Aorta (tissue), 5 donors: Measurements from ENCODE around the gene PRSS27. TPM values are rescaled to one million over a fixed set of nuclear protein-coding genes. Genes with fewer than 3 reads are reported as not detected.
"Not testable (repeated sequence)": the region's sequence is repeated elsewhere in the genome, so short reads cannot be mapped to it uniquely, and the experiment has no call there.

Experiments used
- ATAC-seq: fragments of 200-7000 bp; cut with Tn5 transposase; one replicate; pipeline ENCODE4 v1.9.1; 2022; ENCODE audit warnings: moderate library complexity; ENCODE audit not compliant: low FRiP score
- DNase-seq, 2 donors: peaks; one replicate each; pipeline ENCODE4 v3.0.0-alpha.2; 2020
- H3K27ac ChIP-seq, 2 donors: one replicate each; pipeline ENCODE4 v1.5.1; 2013; ENCODE audit warnings: low read length in 2 of 2, mild to moderate bottlenecking in 2 of 2, moderate library complexity in 2 of 2, control low read depth in 1 of 2, inconsistent platforms in 1 of 2, low read depth in 1 of 2
- H3K27me3 ChIP-seq, 2 donors: one replicate each; pipeline ENCODE4 v1.6.1; 2013; ENCODE audit warnings: control low read depth in 1 of 2, low read length in 1 of 2, mild to moderate bottlenecking in 1 of 2, moderate library complexity in 1 of 2; ENCODE audit not compliant: insufficient read depth in 2 of 2, control insufficient read depth in 1 of 2
- H3K36me3 ChIP-seq, 2 donors: one replicate each; pipeline ENCODE4 v1.6.1; 2013; ENCODE audit warnings: control low read depth in 1 of 2, low read length in 1 of 2, mild to moderate bottlenecking in 1 of 2; ENCODE audit not compliant: insufficient read depth in 2 of 2, control insufficient read depth in 1 of 2
- H3K4me1 ChIP-seq, 2 donors: one replicate each; pipeline ENCODE4 v1.6.1; 2013; ENCODE audit warnings: low read length in 2 of 2, control low read depth in 1 of 2, mild to moderate bottlenecking in 1 of 2, moderate library complexity in 1 of 2; ENCODE audit not compliant: insufficient read depth in 2 of 2, control insufficient read depth in 1 of 2
- H3K4me3 ChIP-seq, 2 donors: one replicate each; pipeline ENCODE4 v1.5.1; 2013; ENCODE audit warnings: low read length in 2 of 2, control low read depth in 1 of 2, mild to moderate bottlenecking in 1 of 2
- H3K9me3 ChIP-seq: one replicate; pipeline ENCODE4 v1.6.1; 2013; ENCODE audit warnings: mild to moderate bottlenecking, low read length; ENCODE audit not compliant: control insufficient read depth
- WGBS, 2 donors: extraction: QIAGEN DNeasy Blood & Tissue Kit; methylation state at CpG; one replicate each; pipeline ENCODE4 v1.1.7; 2013; 5-methylcytosine and 5-hydroxymethylcytosine counted together
- intact Hi-C, 2 donors: fragments of 100-400 bp; cut with DNase I; formaldehyde crosslinking; loops; one replicate each; pipeline versions ENCODE4 v1.14.2 to v1.15.0; 2022
- polyA plus RNA-seq, 2 donors: library from polyadenylated mRNA; stranded (reverse); fragments of 200-250 nt; gene quantifications; one replicate each; pipeline ENCODE4 v1.2.3, GENCODE V29; 2013
- total RNA-seq, 2 donors: library from RNA; stranded (reverse); fragmentation: NEBNext Ultra II Directional; extraction: Animal tissue kit (Norgen Biotek cat#: 25700); gene quantifications; one replicate each; pipeline ENCODE4 v1.2.1, GENCODE V29; 2021
- donor health status: healthy with polysubstance abuse.
- donor health status: Bipolar disorder and iron deficiency.
- donor health status: DM: no; HTN: no; CAD: no.
- donor health status: DM: no; HTN: no; CAD: no.
- donor health status: DM: yes; HTN: yes; CAD: no.

Gene PRSS27
- total and polyA plus RNA-seq, 4 donors: 1.3 to 2.2 (median 1.5) TPM

DNA sequence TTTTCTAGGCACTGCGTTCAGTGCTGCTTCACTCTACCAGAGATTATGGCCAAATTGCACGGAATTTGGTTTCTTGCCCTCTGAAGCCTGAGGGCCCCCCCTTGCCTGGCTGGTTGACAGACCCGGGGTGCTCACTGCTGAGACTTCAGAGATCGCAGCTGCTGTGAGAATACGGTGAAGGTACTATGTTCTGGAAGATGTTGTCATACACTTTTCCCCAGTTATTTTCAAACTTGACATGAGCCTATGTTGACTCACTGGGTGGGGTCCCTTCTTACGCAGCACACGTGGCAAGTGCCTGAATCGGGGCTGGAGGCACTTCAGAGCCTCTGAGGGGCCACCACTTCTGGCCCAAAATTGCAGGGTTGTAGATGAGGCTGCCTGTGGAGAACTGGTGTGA lies 39.7 kb downstream of the PRSS27 start:
- WGBS, 2 donors: 90 to 92% methylated on average over 8 of the region's 8 CpGs
- DNase-seq: peak in 1 of 2 donors; percentile 7
- H3K36me3 ChIP-seq, H3K27me3 ChIP-seq, H3K9me3 ChIP-seq, H3K4me3 ChIP-seq, H3K27ac ChIP-seq, ATAC-seq, H3K4me1 ChIP-seq: not testable (repeated sequence)
- intact Hi-C loops: loop anchor here in 1 of 2 donors (5.0 kb wide), 1 partner anchor 37 kb away; no protein-coding TSS in a partner anchor

DNA sequence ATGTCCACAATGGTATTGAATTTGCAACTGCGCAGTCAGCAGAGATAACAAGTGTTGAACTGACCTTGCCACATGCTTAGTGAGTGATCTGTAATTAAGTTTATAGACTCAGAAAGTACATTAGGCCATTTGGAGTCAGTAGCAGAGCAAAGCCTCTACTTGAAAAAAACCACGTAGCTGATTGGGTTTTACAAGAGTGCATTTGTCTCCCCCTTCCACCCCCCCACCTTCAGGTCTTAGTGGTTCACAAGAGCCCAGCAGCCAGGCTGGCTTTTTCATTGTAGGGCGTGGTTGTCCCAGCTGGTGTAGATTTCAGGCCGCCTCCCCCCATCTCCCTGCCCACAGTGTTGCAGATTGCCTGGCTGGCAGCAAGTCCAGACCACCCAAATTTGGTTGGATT lies 40.1 kb downstream of the PRSS27 start:
- not testable (repeated sequence) for H3K36me3 ChIP-seq, H3K27ac ChIP-seq, H3K9me3 ChIP-seq, DNase-seq, H3K27me3 ChIP-seq, H3K4me3 ChIP-seq, H3K4me1 ChIP-seq, ATAC-seq
- WGBS, 2 donors: 82 to 91% methylated on average over 4 of the region's 4 CpGs
- intact Hi-C loops: loop anchor here in 1 of 2 donors (5.0 to 10.0 kb wide), 3 partner anchors 37 to 145 kb away; partner anchors contain the start of genes CEMP1 and PDPK1

DNA sequence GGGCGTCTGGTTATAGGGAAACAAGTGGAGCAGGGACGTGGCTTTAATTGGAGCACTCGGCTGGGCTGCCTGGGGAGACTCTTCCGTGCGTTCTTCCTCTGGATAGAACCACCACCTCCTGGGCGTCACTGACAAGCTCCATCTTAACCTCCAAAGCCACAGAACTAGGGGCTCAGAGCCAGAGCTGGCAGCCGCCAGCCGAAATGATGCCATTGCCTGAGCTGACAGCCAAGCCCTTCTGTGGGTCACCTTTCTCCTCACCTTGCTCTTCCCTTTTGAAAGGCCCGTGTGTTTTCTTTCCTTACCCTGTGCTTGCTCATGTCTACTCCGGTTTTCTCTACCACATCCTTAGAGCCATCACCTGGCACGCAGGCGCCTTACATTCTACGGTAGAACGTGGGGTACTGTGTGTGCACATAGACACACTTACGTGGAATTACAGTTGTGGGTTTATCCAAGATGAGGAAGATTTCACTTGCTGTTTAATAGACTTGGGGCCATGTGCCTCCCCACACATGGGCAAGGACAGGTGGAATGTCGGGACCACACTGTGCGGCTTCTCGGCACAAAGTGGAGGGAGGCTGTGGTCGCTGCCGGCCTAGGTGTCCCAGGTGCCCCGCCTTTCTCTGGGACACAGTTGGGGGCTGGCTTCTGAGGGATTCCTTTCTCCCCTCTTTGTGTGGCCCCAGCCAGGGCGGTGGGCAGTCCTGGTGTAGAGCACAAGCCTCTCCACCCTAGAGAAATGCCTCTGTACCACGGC lies 41.6 kb downstream of the PRSS27 start:
- ATAC-seq, H3K9me3 ChIP-seq, H3K27ac ChIP-seq, H3K36me3 ChIP-seq, H3K4me3 ChIP-seq, DNase-seq, H3K4me1 ChIP-seq, H3K27me3 ChIP-seq: not testable (repeated sequence)
- intact Hi-C loops: loop anchor here in 1 of 2 donors (10.0 kb wide), 2 partner anchors 74 to 144 kb away; partner anchors contain the start of genes CEMP1 and PDPK1
- 89 to 90% methylated on average over 10 to 19 of the region's 23 CpGs for WGBS, 2 donors

DNA sequence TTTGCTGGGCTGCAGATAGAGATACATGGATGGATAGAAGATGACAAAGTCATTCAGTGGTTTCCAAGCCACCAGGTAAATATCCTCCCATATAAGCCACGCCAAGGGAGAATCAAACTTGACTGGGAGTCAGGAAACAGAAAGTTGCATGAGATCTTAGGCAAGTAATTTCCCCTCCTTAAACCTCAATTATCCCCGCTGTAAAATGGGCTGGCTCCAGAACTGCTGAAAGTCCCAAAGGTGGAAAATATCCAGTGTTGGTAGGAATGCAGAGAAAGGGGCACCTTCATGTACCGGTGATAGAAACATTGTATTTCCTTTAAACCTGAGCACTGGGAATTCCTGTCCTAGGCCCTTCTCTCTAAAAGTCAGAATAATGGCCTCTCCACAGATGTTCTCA lies 43.1 kb downstream of the PRSS27 start:
- H3K4me3 ChIP-seq, H3K4me1 ChIP-seq, H3K36me3 ChIP-seq, H3K27ac ChIP-seq, H3K9me3 ChIP-seq, DNase-seq, ATAC-seq, H3K27me3 ChIP-seq: not testable (repeated sequence)
- intact Hi-C loops: loop anchor here in 1 of 2 donors (10.0 kb wide), 2 partner anchors 72 to 142 kb away; partner anchors contain the start of genes CEMP1 and PDPK1
- 90 to 94% methylated on average over 3 of the region's 3 CpGs for WGBS, 2 donors

DNA sequence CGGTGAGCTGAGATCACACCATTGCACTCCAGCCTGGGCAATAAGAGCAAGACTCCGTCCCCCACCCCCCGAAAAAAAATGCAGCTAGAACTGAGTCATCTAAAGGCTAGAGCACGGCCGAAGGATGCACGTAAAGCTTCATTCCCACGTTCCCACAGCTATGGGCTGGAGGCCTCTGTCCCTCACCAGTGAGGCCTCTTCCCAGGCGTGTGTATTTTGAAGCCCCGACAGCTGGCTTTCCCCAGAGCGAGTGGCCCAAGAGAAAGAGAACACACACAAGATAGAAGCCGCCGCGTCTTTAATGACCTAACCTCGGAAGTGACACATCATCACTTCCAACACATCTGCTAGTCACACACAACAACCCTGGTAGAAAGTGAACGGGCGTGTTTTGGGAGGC lies 44.3 kb downstream of the PRSS27 start:
- peak in 1 of 2 donors; percentile 45 for DNase-seq
- no peak for ATAC-seq
- H3K27ac ChIP-seq: no peak overlapping the region
- H3K36me3 ChIP-seq: no peaks in the 10 kb centered on the region
- intact Hi-C loops: loop anchor here in 1 of 2 donors (10.0 kb wide), 2 partner anchors 71 to 141 kb away; partner anchors contain the start of genes CEMP1 and PDPK1
- 77 to 79% methylated on average over 16 of the region's 16 CpGs for WGBS, 2 donors
- H3K4me3 ChIP-seq: no peak overlapping the region
- no peaks in the 10 kb centered on the region for H3K9me3 ChIP-seq
- H3K27me3 ChIP-seq: no peaks in the 10 kb centered on the region
- no peaks in the 10 kb centered on the region for H3K4me1 ChIP-seq

DNA sequence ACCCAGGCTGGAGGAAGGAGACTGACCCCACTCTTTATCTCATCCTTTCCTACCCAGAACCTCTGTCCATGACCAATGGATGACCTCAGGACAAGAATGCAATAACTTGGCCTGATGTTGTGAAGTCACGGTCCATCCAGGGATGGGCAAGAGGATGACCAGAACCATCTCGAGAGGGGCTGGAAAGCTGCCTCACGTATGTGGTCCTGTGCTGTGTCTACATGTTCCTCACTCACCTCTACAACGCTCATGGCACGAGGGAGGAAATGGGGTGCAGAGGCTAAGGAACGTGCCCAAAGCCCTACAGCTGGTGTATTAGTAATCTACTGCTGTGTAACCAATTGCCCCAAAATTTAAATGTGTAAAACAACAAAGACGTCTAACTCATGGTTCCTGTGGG lies 45.0 kb downstream of the PRSS27 start:
- intact Hi-C loops: loop anchor here in 1 of 2 donors (10.0 kb wide), 2 partner anchors 70 to 140 kb away; partner anchors contain the start of genes CEMP1 and PDPK1
- no peak for DNase-seq
- Histone ChIP-seq H3K9me3 (no peaks in the 10 kb centered on the region), H3K27me3 (no peaks in the 10 kb centered on the region), H3K4me3 (no peak overlapping the region), H3K27ac (no peak overlapping the region), H3K36me3 (no peaks in the 10 kb centered on the region), H3K4me1 (no peaks in the 10 kb centered on the region)
- 75 to 80% methylated on average over 7 of the region's 7 CpGs for WGBS, 2 donors
- no peak for ATAC-seq

DNA sequence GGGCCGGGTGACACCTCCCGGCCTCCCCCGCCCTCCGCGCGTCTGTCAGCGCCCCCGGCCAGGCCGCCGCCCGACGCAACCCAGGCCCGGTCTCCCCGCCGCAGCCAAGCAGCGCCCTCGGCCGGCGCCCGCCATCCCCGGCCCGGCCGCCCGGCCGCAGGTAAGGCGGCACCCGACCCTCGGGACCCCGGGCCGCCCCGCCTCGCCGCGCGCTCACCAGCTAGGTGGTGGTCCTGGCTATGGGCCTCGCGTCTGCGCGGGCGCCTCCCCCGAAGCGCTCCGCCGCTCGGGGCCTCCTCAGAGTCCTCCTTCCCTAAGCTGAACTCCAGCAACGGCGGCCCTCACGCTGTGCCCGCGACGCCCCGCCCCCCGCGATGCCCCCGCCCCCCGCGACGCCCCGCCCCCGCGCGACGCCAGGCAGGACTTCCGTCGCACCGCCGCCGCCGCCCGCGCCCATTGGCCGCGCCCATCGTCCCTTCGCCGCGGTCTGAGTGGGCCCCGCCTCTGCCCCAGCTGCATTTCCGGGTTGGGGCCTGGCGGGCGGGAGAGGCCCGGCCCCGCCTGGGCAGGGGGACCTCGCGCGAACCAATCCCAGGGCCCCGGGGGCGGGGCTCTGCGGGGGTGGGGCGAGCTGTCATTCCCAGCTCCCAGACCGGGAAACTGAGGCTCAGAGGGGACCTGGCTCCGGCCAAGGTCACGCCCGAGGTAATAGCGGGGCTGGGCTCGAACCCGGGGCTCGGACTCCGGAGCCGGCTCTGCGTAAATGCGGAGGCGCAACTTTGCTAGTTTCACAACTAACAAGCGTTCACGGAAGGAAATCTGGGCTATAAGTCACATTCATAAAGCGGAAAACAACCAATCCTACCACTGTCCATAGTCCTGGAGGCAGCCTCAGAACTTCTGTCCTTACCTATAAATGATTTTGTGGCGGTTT lies 46.7 kb downstream of the PRSS27 start:
- ATAC-seq (peak; percentile 99), DNase-seq (peak; percentile 98)
- Histone ChIP-seq H3K4me3 (peak overlapping the region; percentile 62 to 89), H3K4me1 (no peaks in the 10 kb centered on the region), H3K27ac (peak overlapping the region in 1 of 2 donors; percentile 30), H3K27me3 (no peaks in the 10 kb centered on the region), H3K36me3 (no peaks in the 10 kb centered on the region), H3K9me3 (no peaks in the 10 kb centered on the region)
- WGBS, 2 donors: 1% methylated on average over 58 to 107 of the region's 107 CpGs
- intact Hi-C loops: loop anchor here in 1 of 2 donors (10.0 kb wide), 2 partner anchors 69 to 139 kb away; partner anchors contain the start of genes CEMP1 and PDPK1

DNA sequence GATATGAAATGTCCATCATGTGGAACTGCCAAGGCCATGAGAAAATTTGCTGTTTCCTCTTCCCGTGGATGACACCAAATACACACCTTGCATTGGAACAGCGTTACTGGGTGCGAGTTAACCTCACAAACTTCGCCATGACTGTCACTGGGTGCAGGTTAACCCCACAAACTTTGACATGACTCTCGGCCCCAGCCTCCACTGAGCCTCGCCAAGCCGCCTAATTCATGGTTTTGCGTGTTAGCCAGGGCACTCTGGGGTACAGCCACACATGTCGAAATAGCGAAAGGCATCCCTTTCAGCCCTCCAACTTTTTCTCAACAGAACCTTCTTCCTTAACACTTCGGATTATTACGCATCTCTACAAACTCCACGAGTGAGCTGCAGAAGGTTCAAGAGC lies 48.3 kb downstream of the PRSS27 start:
- Histone ChIP-seq H3K27me3 (no peaks in the 10 kb centered on the region), H3K4me3 (no peak overlapping the region), H3K27ac (no peak overlapping the region), H3K9me3 (no peaks in the 10 kb centered on the region), H3K4me1 (no peaks in the 10 kb centered on the region), H3K36me3 (no peaks in the 10 kb centered on the region)
- intact Hi-C loops: loop anchor here in 1 of 2 donors (10.0 kb wide), 2 partner anchors 67 to 137 kb away; partner anchors contain the start of genes CEMP1 and PDPK1
- DNase-seq: no peak
- no peak for ATAC-seq
- WGBS, 2 donors: 90% methylated on average over 13 of the region's 13 CpGs
